Measurements from ENCODE around the gene OR5I1.

OR5I1 gene

GRCh38 chr11:55942785-55943392 is 6.7 kb upstream of the OR5I1 start:
- no peaks in the 10 kb centered on the region for H3K27me3 ChIP-seq (ENCODE audit: insufficient read depth, poor library complexity, severe bottlenecking)
- no peak overlapping the region for H3K4me3 ChIP-seq (replicated peaks; ENCODE audit: insufficient read depth, low read length)
- DNase-seq (ENCODE audit: low read depth in 1 of 2, low spot score in 1 of 2), result peak; percentile 1 to 3
- TF ChIP-seq, protein P1, sequence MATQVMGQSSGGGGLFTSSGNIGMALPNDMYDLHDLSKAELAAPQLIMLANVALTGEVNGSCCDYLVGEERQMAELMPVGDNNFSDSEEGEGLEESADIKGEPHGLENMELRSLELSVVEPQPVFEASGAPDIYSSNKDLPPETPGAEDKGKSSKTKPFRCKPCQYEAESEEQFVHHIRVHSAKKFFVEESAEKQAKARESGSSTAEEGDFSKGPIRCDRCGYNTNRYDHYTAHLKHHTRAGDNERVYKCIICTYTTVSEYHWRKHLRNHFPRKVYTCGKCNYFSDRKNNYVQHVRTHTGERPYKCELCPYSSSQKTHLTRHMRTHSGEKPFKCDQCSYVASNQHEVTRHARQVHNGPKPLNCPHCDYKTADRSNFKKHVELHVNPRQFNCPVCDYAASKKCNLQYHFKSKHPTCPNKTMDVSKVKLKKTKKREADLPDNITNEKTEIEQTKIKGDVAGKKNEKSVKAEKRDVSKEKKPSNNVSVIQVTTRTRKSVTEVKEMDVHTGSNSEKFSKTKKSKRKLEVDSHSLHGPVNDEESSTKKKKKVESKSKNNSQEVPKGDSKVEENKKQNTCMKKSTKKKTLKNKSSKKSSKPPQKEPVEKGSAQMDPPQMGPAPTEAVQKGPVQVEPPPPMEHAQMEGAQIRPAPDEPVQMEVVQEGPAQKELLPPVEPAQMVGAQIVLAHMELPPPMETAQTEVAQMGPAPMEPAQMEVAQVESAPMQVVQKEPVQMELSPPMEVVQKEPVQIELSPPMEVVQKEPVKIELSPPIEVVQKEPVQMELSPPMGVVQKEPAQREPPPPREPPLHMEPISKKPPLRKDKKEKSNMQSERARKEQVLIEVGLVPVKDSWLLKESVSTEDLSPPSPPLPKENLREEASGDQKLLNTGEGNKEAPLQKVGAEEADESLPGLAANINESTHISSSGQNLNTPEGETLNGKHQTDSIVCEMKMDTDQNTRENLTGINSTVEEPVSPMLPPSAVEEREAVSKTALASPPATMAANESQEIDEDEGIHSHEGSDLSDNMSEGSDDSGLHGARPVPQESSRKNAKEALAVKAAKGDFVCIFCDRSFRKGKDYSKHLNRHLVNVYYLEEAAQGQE (IDR thresholded peaks at IDR 0.05; ENCODE audit: insufficient replicate concordance, low read depth), result no peak
- TF ChIP-seq, protein P2, sequence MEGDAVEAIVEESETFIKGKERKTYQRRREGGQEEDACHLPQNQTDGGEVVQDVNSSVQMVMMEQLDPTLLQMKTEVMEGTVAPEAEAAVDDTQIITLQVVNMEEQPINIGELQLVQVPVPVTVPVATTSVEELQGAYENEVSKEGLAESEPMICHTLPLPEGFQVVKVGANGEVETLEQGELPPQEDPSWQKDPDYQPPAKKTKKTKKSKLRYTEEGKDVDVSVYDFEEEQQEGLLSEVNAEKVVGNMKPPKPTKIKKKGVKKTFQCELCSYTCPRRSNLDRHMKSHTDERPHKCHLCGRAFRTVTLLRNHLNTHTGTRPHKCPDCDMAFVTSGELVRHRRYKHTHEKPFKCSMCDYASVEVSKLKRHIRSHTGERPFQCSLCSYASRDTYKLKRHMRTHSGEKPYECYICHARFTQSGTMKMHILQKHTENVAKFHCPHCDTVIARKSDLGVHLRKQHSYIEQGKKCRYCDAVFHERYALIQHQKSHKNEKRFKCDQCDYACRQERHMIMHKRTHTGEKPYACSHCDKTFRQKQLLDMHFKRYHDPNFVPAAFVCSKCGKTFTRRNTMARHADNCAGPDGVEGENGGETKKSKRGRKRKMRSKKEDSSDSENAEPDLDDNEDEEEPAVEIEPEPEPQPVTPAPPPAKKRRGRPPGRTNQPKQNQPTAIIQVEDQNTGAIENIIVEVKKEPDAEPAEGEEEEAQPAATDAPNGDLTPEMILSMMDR (IDR thresholded peaks at IDR 0.05; ENCODE audit: insufficient read depth, low read length), result peak; percentile 10
- TF ChIP-seq SPI1 (IDR thresholded peaks at IDR 0.05; ENCODE audit: borderline replicate concordance, low read depth) (no peak), GABPA (IDR thresholded peaks at IDR 0.05; ENCODE audit: low read depth) (no peak), POLR2AphosphoS5 (IDR thresholded peaks at IDR 0.05; ENCODE audit: low read depth) (no peak)
- no peak overlapping the region for H3K27ac ChIP-seq (replicated peaks)

GRCh38 chr11:55920537-55920936 is 15.7 kb downstream of the OR5I1 start:
- Histone ChIP-seq H3K27ac (replicated peaks) (no peak overlapping the region), H3K4me3 (replicated peaks; ENCODE audit: insufficient read depth, low read length) (no peak overlapping the region), H3K27me3 (ENCODE audit: insufficient read depth, poor library complexity, severe bottlenecking) (no peaks in the 10 kb centered on the region)
- no peak for TF ChIP-seq GABPA (IDR thresholded peaks at IDR 0.05; ENCODE audit: low read depth)
- TF ChIP-seq SPI1 (IDR thresholded peaks at IDR 0.05; ENCODE audit: borderline replicate concordance, low read depth), result no peak
- TF ChIP-seq, protein P2 (IDR thresholded peaks at IDR 0.05; ENCODE audit: insufficient read depth, low read length), result no peak
- TF ChIP-seq, protein P1 (IDR thresholded peaks at IDR 0.05; ENCODE audit: insufficient replicate concordance, low read depth), result no peak
- TF ChIP-seq POLR2AphosphoS5 (IDR thresholded peaks at IDR 0.05; ENCODE audit: low read depth), result no peak
- DNase-seq (ENCODE audit: low read depth in 1 of 2, low spot score in 1 of 2), result no peak

- no peak for TF ChIP-seq GABPA (IDR thresholded peaks at IDR 0.05; ENCODE audit: low read depth)
- TF ChIP-seq, protein P1 (IDR thresholded peaks at IDR 0.05; ENCODE audit: insufficient replicate concordance, low read depth), result no peak
- no peak for TF ChIP-seq SPI1 (IDR thresholded peaks at IDR 0.05; ENCODE audit: borderline replicate concordance, low read depth)
- no peak for TF ChIP-seq POLR2AphosphoS5 (IDR thresholded peaks at IDR 0.05; ENCODE audit: low read depth)
- TF ChIP-seq, protein P2 (IDR thresholded peaks at IDR 0.05; ENCODE audit: insufficient read depth, low read length), result no peak
- DNase-seq (ENCODE audit: low read depth in 1 of 2, low spot score in 1 of 2), result no peak
- Histone ChIP-seq H3K27me3 (ENCODE audit: insufficient read depth, poor library complexity, severe bottlenecking) (no peaks in the 10 kb centered on the region), H3K27ac (replicated peaks) (no peak within 1 kb of the TSS), H3K4me3 (replicated peaks; ENCODE audit: insufficient read depth, low read length) (no peak within 1 kb of the TSS)
These were observed 21.7 kb downstream of the OR5I1 start, which contains the start of gene OR5W2 for GRCh38 chr11:55914482-55914881. OR5W2 (minus strand) TSS chr11:55914582; CDS start chr11:55914582, 0 bp downstream.
